ENCODE data around the gene SRD5A1. TPM values are rescaled to one million over a fixed set of nuclear protein-coding genes. Genes with fewer than 3 reads are reported as not detected.
"Not testable (repeated sequence)": the region's sequence is repeated elsewhere in the genome, so short reads cannot be mapped to it uniquely, and the experiment has no call there.

SRD5A1 gene
- total and polyA plus RNA-seq, 8 donors = 3.0 to 8.2 (median 6.5) TPM

DNA sequence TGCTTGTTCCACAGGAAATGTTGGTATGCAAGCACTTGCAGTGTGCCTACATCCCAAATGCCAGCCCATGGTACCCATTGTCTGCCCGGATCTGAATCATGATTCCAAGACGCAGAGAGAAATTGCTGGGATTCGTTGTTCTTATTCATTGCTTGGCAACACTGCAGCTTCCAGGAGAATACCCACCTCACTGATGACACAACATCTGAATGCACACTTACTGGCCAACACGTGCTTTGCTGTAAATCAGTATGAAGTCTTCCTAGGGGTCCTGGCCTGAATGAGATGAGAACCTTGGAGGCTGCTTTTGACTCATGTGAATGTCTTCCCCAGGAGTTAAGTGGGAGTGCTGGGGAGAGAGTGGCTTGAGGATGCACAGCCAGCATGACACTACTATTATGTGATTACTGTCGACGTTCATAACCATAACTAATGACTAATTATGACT, 11.6 kb downstream of the SRD5A1 start:
- Histone ChIP-seq H3K4me3 (no peak overlapping the region), H3K4me1 (no peaks in the 10 kb centered on the region), H3K27me3 (no peaks in the 10 kb centered on the region), H3K9me3 (no peaks in the 10 kb centered on the region), H3K27ac (no peak overlapping the region), H3K36me3 (no peaks in the 10 kb centered on the region)
- no peak for DNase-seq
- FAIRE-seq = no peak
- 85 to 91% methylated on average over 6 of the region's 6 CpGs for WGBS, 2 donors
- ATAC-seq = peak in 1 of 4 donors; percentile 12
- intact Hi-C loops (cut with DNase I) = no loop called here
- TF ChIP-seq, protein P1, sequence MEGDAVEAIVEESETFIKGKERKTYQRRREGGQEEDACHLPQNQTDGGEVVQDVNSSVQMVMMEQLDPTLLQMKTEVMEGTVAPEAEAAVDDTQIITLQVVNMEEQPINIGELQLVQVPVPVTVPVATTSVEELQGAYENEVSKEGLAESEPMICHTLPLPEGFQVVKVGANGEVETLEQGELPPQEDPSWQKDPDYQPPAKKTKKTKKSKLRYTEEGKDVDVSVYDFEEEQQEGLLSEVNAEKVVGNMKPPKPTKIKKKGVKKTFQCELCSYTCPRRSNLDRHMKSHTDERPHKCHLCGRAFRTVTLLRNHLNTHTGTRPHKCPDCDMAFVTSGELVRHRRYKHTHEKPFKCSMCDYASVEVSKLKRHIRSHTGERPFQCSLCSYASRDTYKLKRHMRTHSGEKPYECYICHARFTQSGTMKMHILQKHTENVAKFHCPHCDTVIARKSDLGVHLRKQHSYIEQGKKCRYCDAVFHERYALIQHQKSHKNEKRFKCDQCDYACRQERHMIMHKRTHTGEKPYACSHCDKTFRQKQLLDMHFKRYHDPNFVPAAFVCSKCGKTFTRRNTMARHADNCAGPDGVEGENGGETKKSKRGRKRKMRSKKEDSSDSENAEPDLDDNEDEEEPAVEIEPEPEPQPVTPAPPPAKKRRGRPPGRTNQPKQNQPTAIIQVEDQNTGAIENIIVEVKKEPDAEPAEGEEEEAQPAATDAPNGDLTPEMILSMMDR (IDR thresholded peaks at IDR 0.05) = no peak

DNA sequence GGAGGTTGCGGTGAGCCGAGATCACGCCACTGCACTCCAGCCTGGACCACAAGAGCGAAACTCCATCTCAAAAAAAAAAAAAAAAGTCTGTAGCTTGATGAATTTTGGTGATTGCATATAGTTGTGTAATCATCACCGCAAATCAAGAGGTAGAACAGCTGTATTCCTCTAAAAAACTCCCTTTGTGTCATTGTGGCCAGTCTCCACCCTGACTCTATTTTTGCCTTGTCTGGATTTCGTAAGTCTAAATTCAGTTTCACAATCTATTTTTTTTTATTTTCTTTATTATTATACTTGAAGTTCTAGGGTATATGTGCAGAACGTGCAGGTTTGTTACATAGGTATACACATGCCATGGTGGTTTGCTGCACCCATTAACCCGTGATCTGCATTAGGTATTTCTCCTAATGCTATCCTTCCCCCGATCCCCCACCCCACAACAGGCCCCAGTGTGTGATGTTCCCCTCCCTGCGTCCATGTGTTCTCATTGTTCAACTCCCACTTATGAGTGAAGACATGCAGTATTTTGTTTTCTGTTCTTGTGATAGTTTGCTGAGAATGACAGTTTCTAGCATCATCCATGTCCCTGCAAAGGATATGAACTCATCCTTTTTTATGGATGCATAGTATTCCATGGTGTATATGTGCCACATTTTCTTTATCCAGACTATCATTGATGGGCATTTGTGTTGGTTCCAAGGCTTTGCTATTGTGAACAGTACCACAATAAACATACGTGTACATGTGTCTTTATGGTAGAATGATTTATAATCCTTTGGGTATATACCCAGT, 12.5 kb downstream of the SRD5A1 start:
- H3K4me1 ChIP-seq; DNase-seq; H3K27ac ChIP-seq; H3K9me3 ChIP-seq; H3K4me3 ChIP-seq; H3K36me3 ChIP-seq; H3K27me3 ChIP-seq; FAIRE-seq; intact Hi-C loops (cut with DNase I): not testable (repeated sequence)
- 92 to 94% methylated on average over 11 of the region's 11 CpGs for WGBS, 2 donors
- peak in 1 of 4 donors; percentile 17 for ATAC-seq

DNA sequence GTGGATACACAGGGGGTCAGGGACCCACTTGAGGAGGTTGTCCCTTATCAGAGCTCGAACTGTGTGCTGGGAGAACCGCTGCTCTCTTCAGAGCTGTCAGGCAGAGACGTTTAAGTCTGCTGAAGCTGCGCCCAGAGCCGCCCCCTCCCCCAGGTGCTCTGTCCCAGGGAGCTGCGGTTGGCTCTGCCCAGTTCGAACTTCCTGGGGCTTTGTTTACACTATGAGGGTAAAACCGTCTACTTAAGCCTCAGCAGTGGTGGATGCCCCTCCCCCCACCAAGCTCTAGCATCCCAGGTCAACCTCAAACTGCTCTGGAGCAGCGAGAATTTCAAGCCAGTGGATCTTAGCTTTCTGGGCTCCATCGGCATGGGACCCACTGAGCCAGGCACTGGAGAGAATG, 15.9 kb downstream of the SRD5A1 start:
- no peak for FAIRE-seq
- Histone ChIP-seq H3K27me3 (no peaks in the 10 kb centered on the region), H3K4me1 (no peaks in the 10 kb centered on the region), H3K27ac (no peak overlapping the region), H3K4me3 (no peak overlapping the region), H3K36me3 (no peaks in the 10 kb centered on the region), H3K9me3 (no peaks in the 10 kb centered on the region)
- intact Hi-C loops (cut with DNase I) = no loop called here
- DNase-seq = peak in 1 of 6 donors; percentile 49
- no peak for ATAC-seq
- 77 to 80% methylated on average over 10 of the region's 10 CpGs for WGBS, 2 donors
- TF ChIP-seq, protein P1 (IDR thresholded peaks at IDR 0.05) = no peak

DNA sequence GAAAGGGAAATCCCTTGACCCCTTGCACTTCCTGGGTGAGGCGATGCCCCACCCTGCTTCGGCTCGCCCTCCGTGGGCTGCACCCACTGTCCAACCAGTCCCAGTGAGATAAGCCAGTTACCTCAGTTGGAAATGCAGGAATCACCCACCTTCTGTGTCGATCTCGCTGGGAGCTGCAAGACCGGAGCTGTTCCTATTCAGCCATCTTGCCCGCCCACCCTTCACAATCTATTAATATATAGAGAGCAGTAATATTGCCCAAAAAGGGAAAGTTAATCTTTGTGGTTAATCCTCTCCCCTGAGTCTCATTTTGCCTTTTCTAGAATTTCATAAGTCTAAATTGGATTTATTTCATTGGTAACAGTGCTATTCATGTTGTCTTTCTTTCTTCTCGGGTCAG, 16.4 kb downstream of the SRD5A1 start:
- WGBS, 2 donors = 95 to 99% methylated on average over 9 of the region's 9 CpGs
- FAIRE-seq = no peak

DNA sequence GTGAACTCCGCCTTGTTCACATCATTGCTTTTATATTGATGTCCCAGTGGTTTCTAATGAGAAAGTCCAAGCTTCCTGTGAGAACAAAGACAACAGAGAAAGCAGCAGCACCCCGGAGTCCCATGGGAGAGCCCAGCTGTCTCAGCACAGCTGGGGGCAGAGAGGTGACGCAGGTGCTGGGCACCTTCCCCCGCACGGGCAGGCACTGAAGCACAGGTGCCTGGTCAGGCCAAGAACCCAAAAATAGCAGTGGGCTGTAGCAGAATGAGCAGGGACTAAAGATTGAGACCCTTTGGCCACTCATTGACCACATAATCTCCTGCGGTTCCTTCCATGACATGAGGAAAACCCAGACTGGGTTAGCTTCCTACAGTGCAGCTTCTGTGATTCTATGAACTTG, 18.8 kb downstream of the SRD5A1 start:
- Histone ChIP-seq H3K36me3 (peaks cover 0 to 4% (median 0%) of the 10 kb centered on the region in 3 donors), H3K27ac (no peak overlapping the region), H3K27me3 (no peaks in the 10 kb centered on the region), H3K9me3 (no peaks in the 10 kb centered on the region), H3K4me3 (no peak overlapping the region), H3K4me1 (no peaks in the 10 kb centered on the region)
- TF ChIP-seq, protein P1 (IDR thresholded peaks at IDR 0.05) = no peak
- WGBS, 2 donors = 72 to 87% methylated on average over 6 of the region's 6 CpGs
- intact Hi-C loops (cut with DNase I) = no loop called here
- FAIRE-seq = no peak
- ATAC-seq = peak in 2 of 4 donors; percentile 12 to 61
- DNase-seq = no peak

More for the DNA sequence above, 16.4 kb downstream of the SRD5A1 start:
- ATAC-seq (no peak), DNase-seq (no peak)
- Histone ChIP-seq H3K9me3 (no peaks in the 10 kb centered on the region), H3K36me3 (no peaks in the 10 kb centered on the region), H3K4me3 (no peak overlapping the region), H3K27ac (no peak overlapping the region), H3K27me3 (no peaks in the 10 kb centered on the region), H3K4me1 (no peaks in the 10 kb centered on the region)
- TF ChIP-seq, protein P1 (IDR thresholded peaks at IDR 0.05) = no peak
- intact Hi-C loops (cut with DNase I) = no loop called here

All from pancreas (tissue), 10 donors.